ENCODE measurements around the gene MYRF.

MYRF gene

DNA sequence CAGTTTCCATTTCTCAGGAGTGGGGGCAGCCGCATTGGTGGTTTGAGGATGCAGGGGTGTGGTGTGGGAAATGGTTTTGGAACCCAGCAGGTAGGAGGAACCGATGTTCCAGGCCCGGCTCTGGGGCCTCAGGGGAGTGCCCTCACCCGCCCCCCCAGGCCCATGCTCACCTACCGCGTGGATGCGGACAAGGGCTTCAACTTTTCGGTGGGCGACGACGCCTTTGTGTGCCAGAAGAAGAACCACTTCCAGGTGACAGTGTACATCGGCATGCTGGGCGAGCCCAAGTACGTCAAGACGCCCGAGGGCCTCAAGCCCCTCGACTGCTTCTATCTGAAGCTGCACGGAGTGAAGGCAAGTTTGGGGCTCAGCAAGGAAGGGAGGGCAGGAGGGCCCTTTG, 21.4 kb downstream of the MYRF start:
- no peak overlapping the region for H3K27ac ChIP-seq (ENCODE audit: low read depth, low read length)
- no peaks in the 10 kb centered on the region for H3K36me3 ChIP-seq (ENCODE audit: control insufficient read depth, insufficient read depth, low read length)

DNA sequence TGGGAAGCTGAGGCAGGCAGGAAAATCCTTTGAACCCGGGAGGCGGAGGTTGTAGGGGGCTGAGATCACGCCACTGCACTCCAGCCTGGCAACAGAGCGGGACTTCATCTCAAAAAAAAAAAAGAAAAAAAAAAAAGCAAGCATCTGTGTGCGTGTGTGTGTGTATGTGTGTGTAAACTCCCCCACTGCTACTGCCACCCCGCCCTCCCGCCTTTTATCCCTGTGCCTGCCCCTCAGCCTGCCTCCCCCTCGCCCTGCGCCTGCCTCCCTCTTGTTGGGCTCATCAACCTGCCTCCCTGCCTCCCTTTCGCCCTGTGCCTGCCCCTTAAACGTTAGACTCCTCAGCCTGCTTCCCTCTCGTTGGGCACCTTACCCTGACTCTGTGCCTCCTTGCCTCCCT, 22.0 kb downstream of the MYRF start:
- Histone ChIP-seq H3K27ac (ENCODE audit: low read depth, low read length) (no peak overlapping the region), H4K8ac (ENCODE audit: low read depth, low read length) (no peak overlapping the region), H3K56ac (ENCODE audit: low read length) (peak overlapping the region; percentile 60), H3K27me3 (ENCODE audit: insufficient read depth, low read length, poor library complexity) (no peaks in the 10 kb centered on the region), H3K4me2 (ENCODE audit: low read length) (no peak overlapping the region), H3K79me2 (ENCODE audit: control insufficient read depth, insufficient read depth, low read length) (no peaks in the 10 kb centered on the region), H3K23ac (ENCODE audit: low read length) (no peak overlapping the region), H3K36me3 (ENCODE audit: control insufficient read depth, insufficient read depth, low read length) (no peaks in the 10 kb centered on the region), H2BK5ac (ENCODE audit: low read length) (no peak overlapping the region), H3K79me1 (ENCODE audit: low read length) (no peaks in the 10 kb centered on the region), H4K5ac (ENCODE audit: low read length) (no peak overlapping the region), H3K4me1 (ENCODE audit: control insufficient read depth, low read depth, low read length) (no peaks in the 10 kb centered on the region), H2BK15ac (replicated peaks; ENCODE audit: low read depth) (no peak overlapping the region), H2AK5ac (ENCODE audit: low read length) (no peak overlapping the region), H3K4me3 (ENCODE audit: low read length) (no peak overlapping the region), H3K4ac (ENCODE audit: low read depth, low read length) (no peak overlapping the region), H2BK120ac (ENCODE audit: low read depth, low read length) (no peak overlapping the region), H3K9ac (ENCODE audit: low read length) (no peak overlapping the region), H3K18ac (ENCODE audit: low read length) (no peak overlapping the region)
- WGBS (ENCODE audit: extremely low coverage, insufficient coverage, low lambda C conversion rate) = no CpG with 5 or more reads among the region's 12 CpGs
- no peak for DNase-seq

More for the DNA sequence above, 21.4 kb downstream of the MYRF start:
- H3K4me3 ChIP-seq (ENCODE audit: low read length) = no peak overlapping the region
- no peak overlapping the region for H3K18ac ChIP-seq (ENCODE audit: low read length)
- no peak for DNase-seq
- H4K5ac ChIP-seq (ENCODE audit: low read length) = no peak overlapping the region
- no peak overlapping the region for H3K23ac ChIP-seq (ENCODE audit: low read length)
- no peak overlapping the region for H4K8ac ChIP-seq (ENCODE audit: low read depth, low read length)
- H3K4me1 ChIP-seq (ENCODE audit: control insufficient read depth, low read depth, low read length) = no peaks in the 10 kb centered on the region
- H2AK5ac ChIP-seq (ENCODE audit: low read length) = no peak overlapping the region
- no peaks in the 10 kb centered on the region for H3K79me1 ChIP-seq (ENCODE audit: low read length)
- no peak overlapping the region for H3K4ac ChIP-seq (ENCODE audit: low read depth, low read length)
- H3K27me3 ChIP-seq (ENCODE audit: insufficient read depth, low read length, poor library complexity) = no peaks in the 10 kb centered on the region
- H3K9ac ChIP-seq (ENCODE audit: low read length) = no peak overlapping the region
- no peak overlapping the region for H3K56ac ChIP-seq (ENCODE audit: low read length)
- no peak overlapping the region for H2BK120ac ChIP-seq (ENCODE audit: low read depth, low read length)
- no peak overlapping the region for H2BK5ac ChIP-seq (ENCODE audit: low read length)
- WGBS (ENCODE audit: extremely low coverage, insufficient coverage, low lambda C conversion rate) = no CpG with 5 or more reads among the region's 18 CpGs
- no peak overlapping the region for H3K4me2 ChIP-seq (ENCODE audit: low read length)
- no peak overlapping the region for H2BK15ac ChIP-seq (replicated peaks; ENCODE audit: low read depth)
- H3K79me2 ChIP-seq (ENCODE audit: control insufficient read depth, insufficient read depth, low read length) = no peaks in the 10 kb centered on the region

- H3K4ac ChIP-seq (ENCODE audit: low read depth, low read length) = no peak overlapping the region
- H3K18ac ChIP-seq (ENCODE audit: low read length) = no peak overlapping the region
- no peaks in the 10 kb centered on the region for H3K36me3 ChIP-seq (ENCODE audit: control insufficient read depth, insufficient read depth, low read length)
- no peak overlapping the region for H3K23ac ChIP-seq (ENCODE audit: low read length)
- H3K4me1 ChIP-seq (ENCODE audit: control insufficient read depth, low read depth, low read length) = no peaks in the 10 kb centered on the region
- DNase-seq = no peak
- no peaks in the 10 kb centered on the region for H3K79me1 ChIP-seq (ENCODE audit: low read length)
- H3K79me2 ChIP-seq (ENCODE audit: control insufficient read depth, insufficient read depth, low read length) = no peaks in the 10 kb centered on the region
- H3K9ac ChIP-seq (ENCODE audit: low read length) = no peak overlapping the region
- no peak overlapping the region for H3K56ac ChIP-seq (ENCODE audit: low read length)
- H3K4me3 ChIP-seq (ENCODE audit: low read length) = no peak overlapping the region
- H2AK5ac ChIP-seq (ENCODE audit: low read length) = no peak overlapping the region
- no peaks in the 10 kb centered on the region for H3K27me3 ChIP-seq (ENCODE audit: insufficient read depth, low read length, poor library complexity)
- H4K8ac ChIP-seq (ENCODE audit: low read depth, low read length) = no peak overlapping the region
- no CpG with 5 or more reads among the region's 6 CpGs for WGBS (ENCODE audit: extremely low coverage, insufficient coverage, low lambda C conversion rate)
- no peak overlapping the region for H3K27ac ChIP-seq (ENCODE audit: low read depth, low read length)
- no peak overlapping the region for H4K5ac ChIP-seq (ENCODE audit: low read length)
- no peak overlapping the region for H2BK120ac ChIP-seq (ENCODE audit: low read depth, low read length)
- H3K4me2 ChIP-seq (ENCODE audit: low read length) = no peak overlapping the region
- no peak overlapping the region for H2BK5ac ChIP-seq (ENCODE audit: low read length)
- H2BK15ac ChIP-seq (replicated peaks; ENCODE audit: low read depth) = no peak overlapping the region
These were observed 22.7 kb downstream of the MYRF start for GRCh38 chr11:61775106-61775505.

DNA sequence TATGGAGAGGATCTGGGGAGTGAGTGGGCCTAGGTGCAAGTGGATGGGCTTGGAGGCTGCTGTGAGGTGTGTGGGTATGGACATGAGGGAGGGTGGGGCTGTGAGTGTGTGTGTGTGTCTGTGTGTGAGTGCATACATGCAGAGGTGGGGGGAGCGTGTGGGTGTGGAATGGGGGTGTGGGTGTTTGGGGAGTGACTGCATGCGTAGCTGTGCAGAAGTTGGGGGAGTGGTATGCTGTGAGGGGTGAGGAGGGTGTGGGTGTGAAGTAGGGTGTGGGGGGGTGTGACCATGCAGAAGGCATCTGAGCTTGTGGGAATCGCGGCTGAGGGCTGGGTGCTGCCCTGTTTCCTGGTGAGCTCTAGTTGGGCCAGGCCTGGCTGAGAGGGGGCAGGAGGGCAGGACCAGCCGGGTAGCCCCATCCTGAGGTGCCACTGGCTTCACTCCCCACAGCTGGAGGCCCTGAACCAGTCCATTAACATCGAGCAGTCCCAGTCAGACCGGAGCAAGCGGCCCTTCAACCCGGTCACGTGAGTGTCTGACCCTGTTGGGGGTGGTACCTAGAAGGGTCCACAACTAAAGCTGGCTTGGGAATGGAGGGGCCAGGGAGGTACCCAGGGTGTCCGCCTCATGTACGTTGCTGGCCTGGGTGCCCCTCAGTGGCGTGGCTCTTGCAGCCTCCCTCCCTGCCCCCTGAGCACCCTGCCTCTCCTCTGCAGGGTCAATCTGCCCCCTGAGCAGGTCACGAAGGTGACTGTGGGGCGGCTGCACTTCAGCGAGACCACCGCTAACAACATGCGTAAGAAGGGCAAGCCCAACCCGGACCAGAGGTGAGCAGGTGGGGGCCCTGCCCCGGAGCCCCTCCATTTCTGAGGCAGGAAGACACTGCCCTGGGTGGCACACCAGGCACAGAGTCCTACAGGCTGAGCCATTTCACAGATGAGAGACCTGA, 23.4 kb downstream of the MYRF start:
- Histone ChIP-seq H4K8ac (ENCODE audit: low read depth, low read length) (no peak overlapping the region), H3K79me1 (ENCODE audit: low read length) (no peaks in the 10 kb centered on the region), H3K56ac (ENCODE audit: low read length) (peak overlapping the region; percentile 7), H3K18ac (ENCODE audit: low read length) (no peak overlapping the region), H3K4me1 (ENCODE audit: control insufficient read depth, low read depth, low read length) (no peaks in the 10 kb centered on the region), H2BK120ac (ENCODE audit: low read depth, low read length) (no peak overlapping the region), H4K5ac (ENCODE audit: low read length) (no peak overlapping the region), H3K27me3 (ENCODE audit: insufficient read depth, low read length, poor library complexity) (no peaks in the 10 kb centered on the region), H3K23ac (ENCODE audit: low read length) (no peak overlapping the region), H3K27ac (ENCODE audit: low read depth, low read length) (no peak overlapping the region), H2BK5ac (ENCODE audit: low read length) (no peak overlapping the region), H3K4me2 (ENCODE audit: low read length) (no peak overlapping the region), H2BK15ac (replicated peaks; ENCODE audit: low read depth) (no peak overlapping the region), H2AK5ac (ENCODE audit: low read length) (no peak overlapping the region), H3K9ac (ENCODE audit: low read length) (no peak overlapping the region), H3K4ac (ENCODE audit: low read depth, low read length) (no peak overlapping the region), H3K4me3 (ENCODE audit: low read length) (no peak overlapping the region), H3K36me3 (ENCODE audit: control insufficient read depth, insufficient read depth, low read length) (no peaks in the 10 kb centered on the region), H3K79me2 (ENCODE audit: control insufficient read depth, insufficient read depth, low read length) (no peaks in the 10 kb centered on the region)
- WGBS (ENCODE audit: extremely low coverage, insufficient coverage, low lambda C conversion rate) = 100% methylated on average over 1 of the region's 20 CpGs
- no peak for DNase-seq

DNA sequence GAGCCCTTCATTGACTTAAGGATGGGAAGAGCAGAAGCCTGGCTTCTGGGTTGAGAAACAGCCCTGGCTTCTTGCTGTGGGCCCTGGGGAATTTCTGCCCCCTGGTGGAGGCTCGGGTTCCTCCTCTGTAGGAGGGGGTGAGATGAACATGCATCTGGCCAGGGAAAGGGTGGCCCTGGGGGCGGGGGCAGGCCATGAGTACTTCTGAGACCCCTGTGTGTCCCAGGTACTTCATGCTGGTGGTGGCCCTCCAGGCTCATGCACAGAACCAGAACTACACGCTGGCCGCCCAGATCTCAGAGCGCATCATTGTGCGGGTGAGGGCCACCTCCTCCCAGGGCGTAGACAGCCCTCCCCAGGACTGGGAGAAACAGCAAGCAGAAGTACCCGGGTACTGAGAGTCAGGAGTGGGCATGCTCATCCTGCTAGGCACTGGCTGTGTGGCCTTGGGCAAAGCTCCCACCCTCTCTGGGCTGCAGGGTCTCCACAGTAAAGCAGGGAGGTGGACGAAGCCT, 24.2 kb downstream of the MYRF start:
- peak; percentile 86 for DNase-seq
- H3K79me2 ChIP-seq (ENCODE audit: control insufficient read depth, insufficient read depth, low read length) = no peaks in the 10 kb centered on the region
- no peak overlapping the region for H2BK15ac ChIP-seq (replicated peaks; ENCODE audit: low read depth)
- no peak overlapping the region for H4K8ac ChIP-seq (ENCODE audit: low read depth, low read length)
- no peak overlapping the region for H3K4me2 ChIP-seq (ENCODE audit: low read length)
- no peak overlapping the region for H3K9ac ChIP-seq (ENCODE audit: low read length)
- H3K79me1 ChIP-seq (ENCODE audit: low read length) = no peaks in the 10 kb centered on the region
- no peak overlapping the region for H3K27ac ChIP-seq (ENCODE audit: low read depth, low read length)
- H3K4me1 ChIP-seq (ENCODE audit: control insufficient read depth, low read depth, low read length) = no peaks in the 10 kb centered on the region
- H3K18ac ChIP-seq (ENCODE audit: low read length) = no peak overlapping the region
- H3K4ac ChIP-seq (ENCODE audit: low read depth, low read length) = no peak overlapping the region
- H2AK5ac ChIP-seq (ENCODE audit: low read length) = no peak overlapping the region
- no peaks in the 10 kb centered on the region for H3K36me3 ChIP-seq (ENCODE audit: control insufficient read depth, insufficient read depth, low read length)
- no peak overlapping the region for H3K23ac ChIP-seq (ENCODE audit: low read length)
- no peaks in the 10 kb centered on the region for H3K27me3 ChIP-seq (ENCODE audit: insufficient read depth, low read length, poor library complexity)
- no peak overlapping the region for H4K5ac ChIP-seq (ENCODE audit: low read length)
- no peak overlapping the region for H2BK120ac ChIP-seq (ENCODE audit: low read depth, low read length)
- no peak overlapping the region for H2BK5ac ChIP-seq (ENCODE audit: low read length)
- WGBS (ENCODE audit: extremely low coverage, insufficient coverage, low lambda C conversion rate) = no CpG with 5 or more reads among the region's 9 CpGs
- no peak overlapping the region for H3K4me3 ChIP-seq (ENCODE audit: low read length)
- H3K56ac ChIP-seq (ENCODE audit: low read length) = no peak overlapping the region

Measured in mesendoderm (in vitro differentiated cells).